CD4-positive, alpha-beta T cell treated with Interferon alpha-2 for 1 hour (primary cell): ENCODE results near the gene MAML2.

Source experiments
- DNase-seq, 2 donors: peaks; one replicate each; pipeline ENCODE4 v3.0.0-alpha.2; 2020 to 2022

Gene MAML2

GRCh38 chr11:96147906-96148486, 195.0 kb downstream of the MAML2 start:
- no peak for DNase-seq

GRCh38 chr11:96147186-96147585, 195.8 kb downstream of the MAML2 start:
- DNase-seq: no peak

- no peak for DNase-seq
These were observed 196.2 kb downstream of the MAML2 start for GRCh38 chr11:96146765-96147164.

GRCh38 chr11:96145163-96145585, 197.8 kb downstream of the MAML2 start:
- no peak for DNase-seq

GRCh38 chr11:96144553-96144952, 198.4 kb downstream of the MAML2 start:
- no peak for DNase-seq

GRCh38 chr11:96143041-96143521, 199.9 kb downstream of the MAML2 start:
- no peak for DNase-seq

GRCh38 chr11:96141626-96142025, 201.4 kb downstream of the MAML2 start:
- DNase-seq: no peak

- no peak for DNase-seq
These were observed 203.3 kb downstream of the MAML2 start for GRCh38 chr11:96139691-96140090.

- DNase-seq: no peak
These were observed 205.6 kb downstream of the MAML2 start for GRCh38 chr11:96137373-96137772.

GRCh38 chr11:96136613-96137298, 206.2 kb downstream of the MAML2 start:
- DNase-seq: no peak

- peak in 1 of 2 donors; percentile 44 for DNase-seq
These were observed 208.4 kb downstream of the MAML2 start for GRCh38 chr11:96134602-96135001.

- no peak for DNase-seq
These were observed 210.6 kb downstream of the MAML2 start for GRCh38 chr11:96132437-96132836.

GRCh38 chr11:96130061-96130620, 212.9 kb downstream of the MAML2 start:
- no peak for DNase-seq

GRCh38 chr11:96127596-96127959, 215.4 kb downstream of the MAML2 start:
- DNase-seq: no peak

- DNase-seq: no peak
These were observed 215.9 kb downstream of the MAML2 start for GRCh38 chr11:96126917-96127595.

GRCh38 chr11:96125400-96125799, 217.6 kb downstream of the MAML2 start:
- no peak for DNase-seq

GRCh38 chr11:96124155-96124554, 218.8 kb downstream of the MAML2 start:
- no peak for DNase-seq

- no peak for DNase-seq
These were observed 219.7 kb downstream of the MAML2 start for GRCh38 chr11:96123301-96123700.

GRCh38 chr11:96122601-96123074, 220.4 kb downstream of the MAML2 start:
- DNase-seq: no peak

- no peak for DNase-seq
These were observed 223.8 kb downstream of the MAML2 start for GRCh38 chr11:96119211-96119610.

GRCh38 chr11:96116376-96116775, 226.6 kb downstream of the MAML2 start:
- DNase-seq: no peak

- DNase-seq: no peak
These were observed 228.6 kb downstream of the MAML2 start for GRCh38 chr11:96114178-96115064.
